PC-9 (cell line): ENCODE results near the gene EIF5. TPM values are rescaled to one million over a fixed set of nuclear protein-coding genes. Genes with fewer than 3 reads are reported as not detected.

Source experiments
- BruUV-seq: library from RNA; stranded (reverse); fragments of 400-500 nt; replicated peaks from 2 replicates; lab custom pipeline; 2021; lab: Mats Ljungman, UMichigan
- CTCF ChIA-PET: fragments of 300-600 bp; sonication (Branson Sonifier 250); formaldehyde crosslinking; loops from one replicate; lab custom pipeline; 2022; ENCODE audit warnings: antibody characterized with exemption; lab: Charles Lee
- POLR2A ChIA-PET: fragments of 300-600 bp; sonication (Branson Sonifier 250); formaldehyde crosslinking; loops from one replicate; lab custom pipeline; 2022; ENCODE audit warnings: antibody characterized with exemption; ENCODE audit not compliant: unreplicated experiment; lab: Charles Lee
- DNase-seq, 2 experiments: peaks; one replicate each; pipeline versions ENCODE4 v3.0.0 to v3.0.0-alpha.2; 2015 to 2022; ENCODE audit warnings: mixed read lengths in 1 of 2
- H2AFZ ChIP-seq: fragments of 200-600 bp; sonication (generic); 2 replicates; pipeline ENCODE4 v1.8.1; 2017; ENCODE audit warnings: antibody characterized with exemption
- H3F3A ChIP-seq: fragments of 200-600 bp; sonication (generic); 2 replicates; pipeline ENCODE4 v1.8.1; 2017; ENCODE audit warnings: antibody characterized with exemption, mild to moderate bottlenecking, low read depth; ENCODE audit not compliant: insufficient read depth
- H3K27ac ChIP-seq: fragments of 200-600 bp; sonication (generic); 2 replicates; pipeline ENCODE4 v1.6.1; 2016; ENCODE audit warnings: mixed run types
- H3K27me3 ChIP-seq: fragments of 200-600 bp; sonication (generic); 2 replicates; pipeline ENCODE4 v1.6.1; 2016; ENCODE audit warnings: low read depth, mixed run types; ENCODE audit not compliant: insufficient read depth
- H3K36me3 ChIP-seq: fragments of 200-600 bp; sonication (generic); 2 replicates; pipeline ENCODE4 v1.6.1; 2016; ENCODE audit warnings: low read depth, mixed run types
- H3K4me1 ChIP-seq: fragments of 200-600 bp; sonication (generic); replicated peaks from 2 replicates; pipeline ENCODE4 v1.6.1; 2016; ENCODE audit warnings: mixed run types; ENCODE audit not compliant: insufficient read depth
- H3K4me2 ChIP-seq: fragments of 200-600 bp; sonication (generic); 2 replicates; pipeline ENCODE4 v1.6.1; 2017; ENCODE audit warnings: mixed run types
- H3K4me3 ChIP-seq: fragments of 200-600 bp; sonication (generic); 2 replicates; pipeline ENCODE4 v1.6.1; 2016; ENCODE audit warnings: mixed run types
- H3K79me2 ChIP-seq: fragments of 200-600 bp; sonication (generic); 2 replicates; pipeline ENCODE4 v1.6.1; 2017; ENCODE audit warnings: low read depth, mixed run types
- H3K9me2 ChIP-seq: fragments of 200-600 bp; sonication (generic); 2 replicates; pipeline ENCODE4 v1.8.1; 2017; ENCODE audit warnings: mild to moderate bottlenecking; ENCODE audit not compliant: insufficient read depth
- H3K9me3 ChIP-seq: fragments of 200-600 bp; sonication (generic); 2 replicates; pipeline ENCODE4 v1.8.1; 2016; ENCODE audit warnings: low read depth; ENCODE audit not compliant: insufficient read depth
- H4K20me1 ChIP-seq: fragments of 200-600 bp; sonication (generic); 2 replicates; pipeline ENCODE4 v1.8.1; 2017; ENCODE audit not compliant: insufficient read depth
- CTCF ChIP-seq: fragments of 200-600 bp; sonication (generic); conservative IDR thresholded peaks from 2 replicates; pipeline ENCODE4 v1.6.1; 2017; ENCODE audit warnings: mixed run types, antibody characterized with exemption, mild to moderate bottlenecking, moderate library complexity
- EZH2 ChIP-seq: fragments of 200-600 bp; sonication (generic); IDR thresholded peaks from 2 replicates; pipeline ENCODE4 v1.8.0; 2017; ENCODE audit warnings: antibody characterized with exemption, low read depth
- intact Hi-C: fragments of 100-400 bp; cut with micrococcal nuclease; formaldehyde crosslinking; loops from one replicate; pipeline ENCODE4 v1.10.0; 2022; ENCODE audit not compliant: unreplicated experiment
- total RNA-seq: library from RNA; stranded (reverse); gene quantifications from 2 replicates; pipeline ENCODE4 v1.2.3, GENCODE V29; 2021

The EIF5 gene
- total RNA-seq, 1 experiment from 2014 or later: 330 TPM

- intact Hi-C loops: no loop called here
- no peak for DNase-seq
- Histone ChIP-seq H3K27me3 (no peaks in the 10 kb centered on the region), H3K4me3 (no peak overlapping the region), H3K79me2 (no peaks in the 10 kb centered on the region), H2AFZ (no peak overlapping the region), H4K20me1 (no peaks in the 10 kb centered on the region), H3K4me2 (no peak overlapping the region), H3K9me2 (no peaks in the 10 kb centered on the region), H3K9me3 (no peaks in the 10 kb centered on the region), H3K27ac (no peak overlapping the region), H3K4me1 (no peaks in the 10 kb centered on the region), H3F3A (no peaks in the 10 kb centered on the region; the same call in 1 of the 2 replicates), H3K36me3 (no peaks in the 10 kb centered on the region)
- CTCF ChIA-PET: no interaction called here
- POLR2A ChIA-PET: no interaction called here
- BruUV-seq: no TSS peak
- no peak for TF ChIP-seq EZH2
- TF ChIP-seq CTCF: no peak
Measured at GRCh38 chr14:103317251-103317650, 16.8 kb upstream of the EIF5 start.

- Histone ChIP-seq H3K4me1 (no peaks in the 10 kb centered on the region), H3K27ac (no peak overlapping the region), H4K20me1 (no peaks in the 10 kb centered on the region), H2AFZ (no peak overlapping the region), H3F3A (no peaks in the 10 kb centered on the region; the same call in 1 of the 2 replicates), H3K4me3 (no peak overlapping the region), H3K79me2 (no peaks in the 10 kb centered on the region), H3K9me3 (no peaks in the 10 kb centered on the region), H3K9me2 (no peaks in the 10 kb centered on the region), H3K4me2 (no peak overlapping the region), H3K36me3 (no peaks in the 10 kb centered on the region), H3K27me3 (no peaks in the 10 kb centered on the region)
- DNase-seq: no peak
- POLR2A ChIA-PET: interaction anchor here (0.5 kb wide), 1 partner anchor 17 kb away, joined by 13 read pairs; no protein-coding TSS in a partner anchor
- no peak for TF ChIP-seq CTCF
- TF ChIP-seq EZH2: no peak
- intact Hi-C loops: no loop called here
- CTCF ChIA-PET: no interaction called here
- no TSS peak for BruUV-seq
Measured at GRCh38 chr14:103317976-103318580, 16.0 kb upstream of the EIF5 start.

GRCh38 chr14:103318750-103319419 is 15.2 kb upstream of the EIF5 start:
- no peak overlapping the region for H3K27ac ChIP-seq
- H3K36me3 ChIP-seq: no peaks in the 10 kb centered on the region
- no peaks in the 10 kb centered on the region for H3K9me2 ChIP-seq
- TF ChIP-seq CTCF (no peak), EZH2 (no peak)
- H4K20me1 ChIP-seq: no peaks in the 10 kb centered on the region
- DNase-seq: no peak
- no peak overlapping the region for H3K4me2 ChIP-seq
- no peaks in the 10 kb centered on the region; the same call in 1 of the 2 replicates for H3F3A ChIP-seq
- H3K79me2 ChIP-seq: no peaks in the 10 kb centered on the region
- BruUV-seq: no TSS peak
- no peak overlapping the region for H2AFZ ChIP-seq
- CTCF ChIA-PET: no interaction called here
- H3K27me3 ChIP-seq: no peaks in the 10 kb centered on the region
- H3K4me1 ChIP-seq: no peaks in the 10 kb centered on the region
- no peak overlapping the region for H3K4me3 ChIP-seq
- POLR2A ChIA-PET: no interaction called here
- H3K9me3 ChIP-seq: no peaks in the 10 kb centered on the region
- intact Hi-C loops: no loop called here
